GM06990 (cell line): ENCODE data around the gene IQGAP3.

Experiments
- DNase-seq: peaks from one replicate; pipeline ENCODE4 v3.0.0-alpha.2; 2011; ENCODE audit not compliant: insufficient read length; ENCODE audit errors: extremely low read depth
- H3K27me3 ChIP-seq: replicated peaks from 2 replicates; pipeline ENCODE4 v1.6.0; 2011; ENCODE audit warnings: low read length; ENCODE audit not compliant: control insufficient read depth, insufficient read depth
- H3K36me3 ChIP-seq: 2 replicates; pipeline ENCODE4 v1.5.1; 2011; ENCODE audit warnings: low read length; ENCODE audit not compliant: control insufficient read depth, insufficient read depth
- H3K4me3 ChIP-seq: replicated peaks from 2 replicates; pipeline ENCODE4 v1.5.1; 2011; ENCODE audit warnings: low read depth, mild to moderate bottlenecking, control low read depth, low read length
- TF ChIP-seq, protein P1 (sequence below): IDR thresholded peaks from 2 replicates; pipeline ENCODE4 v1.5.1; 2011; ENCODE audit warnings: low read length, control low read depth, mild to moderate bottlenecking, inconsistent platforms; ENCODE audit not compliant: insufficient read depth, poor library complexity, severe bottlenecking

IQGAP3 gene

DNA sequence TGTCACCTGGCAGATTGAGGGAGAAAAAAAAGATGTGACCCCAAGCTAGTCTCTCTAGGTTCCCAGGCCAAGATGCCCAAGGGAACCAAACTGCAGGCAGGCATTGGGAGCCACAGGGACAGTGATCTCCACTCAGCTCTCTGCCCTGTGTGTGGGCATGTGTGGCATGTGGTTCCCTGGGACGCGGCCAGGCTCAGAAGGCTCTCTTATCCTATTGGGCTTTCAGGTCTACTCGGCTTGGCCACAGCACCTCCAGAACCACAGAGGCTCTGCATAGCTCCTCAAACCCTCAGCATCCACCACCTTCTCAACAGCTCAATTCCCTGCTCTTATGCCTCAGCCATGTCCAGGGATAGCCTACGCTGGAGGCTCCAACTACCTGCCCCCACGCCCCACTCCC is 22.0 kb downstream of the IQGAP3 start:
- TF ChIP-seq, protein P1, sequence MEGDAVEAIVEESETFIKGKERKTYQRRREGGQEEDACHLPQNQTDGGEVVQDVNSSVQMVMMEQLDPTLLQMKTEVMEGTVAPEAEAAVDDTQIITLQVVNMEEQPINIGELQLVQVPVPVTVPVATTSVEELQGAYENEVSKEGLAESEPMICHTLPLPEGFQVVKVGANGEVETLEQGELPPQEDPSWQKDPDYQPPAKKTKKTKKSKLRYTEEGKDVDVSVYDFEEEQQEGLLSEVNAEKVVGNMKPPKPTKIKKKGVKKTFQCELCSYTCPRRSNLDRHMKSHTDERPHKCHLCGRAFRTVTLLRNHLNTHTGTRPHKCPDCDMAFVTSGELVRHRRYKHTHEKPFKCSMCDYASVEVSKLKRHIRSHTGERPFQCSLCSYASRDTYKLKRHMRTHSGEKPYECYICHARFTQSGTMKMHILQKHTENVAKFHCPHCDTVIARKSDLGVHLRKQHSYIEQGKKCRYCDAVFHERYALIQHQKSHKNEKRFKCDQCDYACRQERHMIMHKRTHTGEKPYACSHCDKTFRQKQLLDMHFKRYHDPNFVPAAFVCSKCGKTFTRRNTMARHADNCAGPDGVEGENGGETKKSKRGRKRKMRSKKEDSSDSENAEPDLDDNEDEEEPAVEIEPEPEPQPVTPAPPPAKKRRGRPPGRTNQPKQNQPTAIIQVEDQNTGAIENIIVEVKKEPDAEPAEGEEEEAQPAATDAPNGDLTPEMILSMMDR: no peak
- Histone ChIP-seq H3K27me3 (no peaks in the 10 kb centered on the region), H3K4me3 (no peak overlapping the region), H3K36me3 (peaks cover 4% of the 10 kb centered on the region; the same call in 1 of the 2 replicates)
- DNase-seq: no peak

DNA sequence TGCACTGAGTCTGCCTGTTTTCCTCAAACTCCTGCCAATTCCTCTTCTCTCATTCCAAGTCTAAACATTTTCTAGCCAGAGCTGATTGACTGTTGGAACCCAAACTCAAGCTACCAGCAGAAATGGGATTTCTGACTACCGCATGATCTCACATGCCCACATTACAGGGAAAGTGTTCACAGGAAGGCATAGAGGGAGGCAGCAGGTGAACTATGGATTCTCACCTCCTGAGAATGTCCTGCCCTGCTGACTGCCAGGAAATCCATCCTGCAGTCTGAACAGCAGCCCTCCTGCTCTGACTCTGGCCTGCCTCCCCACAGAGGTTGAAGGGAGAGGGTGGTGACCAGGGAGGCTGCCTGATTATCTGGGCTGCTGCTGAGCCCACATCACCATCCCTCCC is 22.5 kb downstream of the IQGAP3 start:
- H3K4me3 ChIP-seq: no peak overlapping the region
- TF ChIP-seq, protein P1: no peak
- no peak for DNase-seq
- peaks cover 4% of the 10 kb centered on the region; the same call in 1 of the 2 replicates for H3K36me3 ChIP-seq
- H3K27me3 ChIP-seq: no peaks in the 10 kb centered on the region

DNA sequence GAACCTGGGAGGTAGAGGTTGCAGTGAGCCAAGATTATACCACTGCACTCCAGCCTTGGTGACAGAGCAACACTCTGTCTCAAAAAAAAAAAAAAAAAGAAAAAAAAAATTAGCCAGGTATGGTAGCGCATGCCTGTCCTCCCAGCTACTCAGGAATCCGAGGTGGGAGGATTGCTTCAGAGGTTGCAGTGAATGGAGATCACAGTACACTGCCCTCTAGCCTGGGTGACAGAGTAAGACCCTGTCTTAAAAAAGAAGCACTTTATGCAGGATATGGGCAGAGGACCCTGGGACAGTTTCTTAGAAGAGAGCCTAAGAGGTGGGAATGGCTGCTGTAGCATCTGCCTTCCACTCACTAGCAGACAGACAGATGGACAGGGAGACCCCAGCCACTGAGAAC is 23.0 kb downstream of the IQGAP3 start:
- TF ChIP-seq, protein P1: no peak
- DNase-seq: no peak
- Histone ChIP-seq H3K4me3 (no peak overlapping the region), H3K27me3 (no peaks in the 10 kb centered on the region), H3K36me3 (peaks cover 4% of the 10 kb centered on the region; the same call in 1 of the 2 replicates)

DNA sequence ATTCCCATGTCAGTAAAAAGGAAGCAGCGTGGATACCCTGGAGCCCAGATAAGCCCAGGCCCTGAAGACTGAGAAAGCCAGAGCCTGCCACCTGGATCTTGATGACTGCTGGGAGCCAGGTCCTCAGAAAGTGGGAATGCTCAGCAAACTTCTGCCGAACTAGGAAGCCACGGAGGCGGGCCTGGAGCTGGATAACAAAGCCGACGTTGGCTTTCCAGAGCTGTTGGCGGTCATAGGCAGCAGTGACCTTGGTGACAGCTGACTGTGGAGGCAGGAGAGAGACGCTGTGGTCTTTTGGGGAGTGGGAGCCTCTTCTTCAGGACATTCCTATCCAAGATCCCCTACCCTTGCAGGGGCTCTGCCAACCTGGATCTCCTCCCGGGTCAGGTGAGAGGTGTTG is 24.4 kb downstream of the IQGAP3 start:
- no peak for DNase-seq
- Histone ChIP-seq H3K36me3 (0 out of 2 replicates have a peak, but pooled peaks cover 4% of the 10 kb centered on the region), H3K4me3 (no peak overlapping the region), H3K27me3 (no peaks in the 10 kb centered on the region)
- TF ChIP-seq, protein P1: no peak

DNA sequence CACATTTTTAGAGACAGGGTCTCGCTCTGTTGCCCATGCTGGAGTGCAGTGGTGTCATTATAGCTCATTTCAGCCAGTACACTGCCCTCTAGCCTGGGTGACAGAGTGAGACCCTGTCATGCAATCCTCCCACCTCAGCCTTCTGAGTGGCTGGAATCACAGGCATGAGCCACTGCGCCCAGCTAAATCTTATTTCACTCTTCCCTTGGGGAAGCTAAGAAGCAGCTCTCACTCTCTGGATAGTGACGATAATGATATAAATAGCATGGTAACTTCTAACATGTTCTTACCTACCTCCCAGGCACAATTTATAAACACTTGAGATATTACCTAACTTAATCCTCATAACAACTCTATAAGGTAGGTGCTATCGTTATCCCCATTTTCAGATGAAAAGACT is 24.9 kb downstream of the IQGAP3 start:
- Histone ChIP-seq H3K27me3 (no peaks in the 10 kb centered on the region), H3K4me3 (no peak overlapping the region), H3K36me3 (0 out of 2 replicates have a peak, but pooled peaks cover 4% of the 10 kb centered on the region)
- TF ChIP-seq, protein P1: no peak
- DNase-seq: no peak

DNA sequence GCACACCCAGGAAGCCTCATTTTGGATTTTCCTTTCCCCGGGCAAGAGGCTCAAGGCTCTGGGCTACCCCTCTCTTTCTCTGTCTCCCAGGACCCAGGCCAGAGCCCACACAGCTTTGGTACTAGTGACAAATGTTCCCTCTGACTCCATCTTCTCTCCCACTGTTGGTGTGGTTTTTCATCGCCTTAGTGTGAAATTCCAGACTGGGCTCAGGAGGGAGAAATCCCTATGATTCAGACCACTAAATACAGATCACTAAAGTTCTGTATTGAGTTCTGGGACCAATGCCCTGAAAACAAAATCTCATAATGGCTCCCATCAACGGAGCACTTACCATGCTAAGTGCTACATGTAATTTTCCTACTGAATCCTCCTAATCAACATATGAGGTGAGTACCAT is 26.1 kb downstream of the IQGAP3 start:
- no peak for DNase-seq
- no peaks in the 10 kb centered on the region for H3K27me3 ChIP-seq
- TF ChIP-seq, protein P1: no peak
- 0 out of 2 replicates have a peak, but pooled peaks cover 4% of the 10 kb centered on the region for H3K36me3 ChIP-seq
- no peak overlapping the region for H3K4me3 ChIP-seq
